Adrenal gland (tissue), 12 donors: Measurements from ENCODE around the gene VPS4B. TPM values are rescaled to one million over a fixed set of nuclear protein-coding genes. Genes with fewer than 3 reads are reported as not detected.

Source experiments
- DNase-seq, 7 donors: peaks; one replicate each; pipeline ENCODE4 v3.0.0-alpha.2; 2019 to 2020
- H3K27ac ChIP-seq, 5 donors: fragments of 200-600 bp; sonication (generic) in 4 of 5; 1 replicate in 3 of 5; 2 replicates in 2 of 5; pipeline versions ENCODE4 v1.5.1 to v1.8.0; 2016 to 2020; ENCODE audit warnings: mild to moderate bottlenecking in 1 of 5
- H3K27me3 ChIP-seq: fragments of 200-600 bp; 2 replicates; pipeline ENCODE4 v1.8.0; 2021
- H3K36me3 ChIP-seq, 2 donors: fragments of 200-600 bp; replicated peaks in 1 of 2; 1 replicate in 1 of 2; 2 replicates in 1 of 2; pipeline versions ENCODE4 v1.5.1 to v1.8.0; 2018 to 2022
- H3K4me1 ChIP-seq, 2 donors: fragments of 200-600 bp; replicated peaks in 1 of 2; 1 replicate in 1 of 2; 2 replicates in 1 of 2; pipeline versions ENCODE4 v1.5.1 to v1.8.0; 2018 to 2021
- H3K4me3 ChIP-seq, 4 donors: fragments of 200-600 bp; sonication (generic) in 3 of 4; one replicate each; pipeline ENCODE4 v1.5.1; 2016 to 2018
- H3K9me3 ChIP-seq, 3 donors: fragments of 200-600 bp; sonication (generic) in 1 of 3; replicated peaks in 1 of 3; 1 replicate in 2 of 3; 2 replicates in 1 of 3; pipeline versions ENCODE4 v1.5.1 to v1.8.0; 2016 to 2021
- POLR2A ChIP-seq, 2 donors: fragments of 450-650 bp; IDR thresholded peaks; one replicate each; pipeline ENCODE4 v1.6.1; 2017; ENCODE audit warnings: antibody characterized with exemption in 2 of 2, mild to moderate bottlenecking in 2 of 2, moderate library complexity in 1 of 2
- WGBS, 4 donors: extraction: QIAGEN DNeasy Blood & Tissue Kit in 2 of 4; methylation state at CpG; one replicate each; pipeline versions ENCODE4 v1.1.5 to v1.1.7; 2013 to 2017; 5-methylcytosine and 5-hydroxymethylcytosine counted together
- intact Hi-C, 2 donors: fragments of 100-400 bp; cut with DNase I; formaldehyde crosslinking; loops; one replicate each; pipeline versions ENCODE4 v1.14.1 to v1.15.0; 2022 to 2023
- polyA plus RNA-seq, 3 donors: library from polyadenylated mRNA; stranded (reverse); fragments of 200-250 nt in 2 of 3; fragments of 350-450 nt in 1 of 3; fragmentation: Illumina TruSeq in 1 of 3; extraction: RNeasy Lipid Tissue Mini Kit (QIAGEN cat#74804) in 1 of 3; gene quantifications; one replicate each; pipeline ENCODE4 v1.2.3, GENCODE V29; 2013 to 2014
- total RNA-seq, 9 donors: library from RNA; depleted of rRNA in 4 of 9; stranded (reverse); fragments of >200 nt in 4 of 9; fragments of 120-200 nt in 1 of 9; fragmentation: NEBNext Ultra II Directional in 1 of 9; extraction: Animal tissue kit (Norgen Biotek cat#: 25700) in 1 of 9; gene quantifications; one replicate each; pipeline versions ENCODE4 v1.1.0 to v1.2.4, GENCODE V29; 2013 to 2023
- TF ChIP-seq, protein P1 (sequence below), 6 experiments: fragments of 450-650 bp in 4 of 6; fragments of 200-600 bp in 2 of 6; sonication (generic) in 1 of 6; IDR thresholded peaks; 1 replicate in 5 of 6; 2 replicates in 1 of 6; pipeline versions ENCODE4 v1.5.1 to v1.8.0; 2016 to 2021; ENCODE audit warnings: antibody characterized with exemption in 6 of 6, mild to moderate bottlenecking in 2 of 6, moderate library complexity in 1 of 6
- donor health status: healthy with polysubstance abuse.
- donor health status: Bipolar disorder and iron deficiency.
- donor health status: DM: yes; HTN: yes; CAD: no.
- donor health status: DM: no; HTN: no; CAD: no.
- donor health status: DM: no; HTN: no; CAD: no.
- donor health status: DM: yes; HTN: yes; CAD: no.

VPS4B gene
- total and polyA plus RNA-seq, 12 donors = 6.6 to 58.5 (median 36.1) TPM

DNA sequence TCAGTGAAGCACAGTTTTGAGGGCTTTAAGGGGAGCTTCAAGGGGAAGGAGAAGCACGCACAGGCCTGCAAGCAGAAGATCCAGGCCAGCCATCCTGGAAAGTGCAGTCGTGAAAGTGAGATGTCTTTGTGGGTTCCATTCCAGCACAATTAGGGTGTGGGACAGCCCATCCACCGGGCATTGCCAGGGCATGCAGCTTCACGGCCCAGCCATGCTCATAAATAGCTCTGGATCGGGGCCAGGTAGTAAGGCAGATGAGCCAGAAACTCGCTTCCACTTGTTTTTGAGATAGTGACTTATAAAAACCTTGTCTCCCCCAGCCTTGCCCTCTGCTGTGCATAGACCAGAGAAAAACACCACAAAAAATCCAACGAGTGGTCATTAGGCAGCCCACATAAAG lies 76.2 kb downstream of the VPS4B start:
- DNase-seq = peak in 6 of 7 donors; percentile 68 to 82 (median 78)
- TF ChIP-seq, protein P1, sequence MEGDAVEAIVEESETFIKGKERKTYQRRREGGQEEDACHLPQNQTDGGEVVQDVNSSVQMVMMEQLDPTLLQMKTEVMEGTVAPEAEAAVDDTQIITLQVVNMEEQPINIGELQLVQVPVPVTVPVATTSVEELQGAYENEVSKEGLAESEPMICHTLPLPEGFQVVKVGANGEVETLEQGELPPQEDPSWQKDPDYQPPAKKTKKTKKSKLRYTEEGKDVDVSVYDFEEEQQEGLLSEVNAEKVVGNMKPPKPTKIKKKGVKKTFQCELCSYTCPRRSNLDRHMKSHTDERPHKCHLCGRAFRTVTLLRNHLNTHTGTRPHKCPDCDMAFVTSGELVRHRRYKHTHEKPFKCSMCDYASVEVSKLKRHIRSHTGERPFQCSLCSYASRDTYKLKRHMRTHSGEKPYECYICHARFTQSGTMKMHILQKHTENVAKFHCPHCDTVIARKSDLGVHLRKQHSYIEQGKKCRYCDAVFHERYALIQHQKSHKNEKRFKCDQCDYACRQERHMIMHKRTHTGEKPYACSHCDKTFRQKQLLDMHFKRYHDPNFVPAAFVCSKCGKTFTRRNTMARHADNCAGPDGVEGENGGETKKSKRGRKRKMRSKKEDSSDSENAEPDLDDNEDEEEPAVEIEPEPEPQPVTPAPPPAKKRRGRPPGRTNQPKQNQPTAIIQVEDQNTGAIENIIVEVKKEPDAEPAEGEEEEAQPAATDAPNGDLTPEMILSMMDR (IDR thresholded peaks at IDR 0.05) = no peak
- no peak for TF ChIP-seq POLR2A (IDR thresholded peaks at IDR 0.05)
- Histone ChIP-seq H3K27ac (peak overlapping the region; percentile 25 to 75 (median 43)), H3K9me3 (no peaks in the 10 kb centered on the region), H3K4me1 (peaks cover 0 to 14% of the 10 kb centered on the region in 2 donors), H3K4me3 (no peak overlapping the region), H3K36me3 (peaks cover 0 to 56% of the 10 kb centered on the region in 2 donors), H3K27me3 (no peaks in the 10 kb centered on the region)
- intact Hi-C loops = loop anchor here in 1 of 2 donors (10.0 kb wide), 1 partner anchor 89 kb away; no protein-coding TSS in a partner anchor
- WGBS, 4 donors = 28 to 69% (median 41%) methylated on average over 4 to 7 of the region's 7 CpGs

- no peak overlapping the region for H3K27ac ChIP-seq
- H3K4me1 ChIP-seq = peaks cover 0 to 14% of the 10 kb centered on the region in 2 donors
- TF ChIP-seq POLR2A (IDR thresholded peaks at IDR 0.05) = no peak
- TF ChIP-seq, protein P1 (IDR thresholded peaks at IDR 0.05) = no peak
- no peaks in the 10 kb centered on the region for H3K9me3 ChIP-seq
- no peaks in the 10 kb centered on the region for H3K27me3 ChIP-seq
- no peak overlapping the region for H3K4me3 ChIP-seq
- intact Hi-C loops = loop anchor here in 1 of 2 donors (10.0 kb wide), 1 partner anchor 90 kb away; no protein-coding TSS in a partner anchor
- peaks cover 0 to 54% of the 10 kb centered on the region in 2 donors for H3K36me3 ChIP-seq
- 75 to 88% (median 78%) methylated on average over 2 of the region's 2 CpGs for WGBS, 4 donors
- no peak for DNase-seq
These were observed 77.4 kb downstream of the VPS4B start for GRCh38 chr18:63344918-63345317.

DNA sequence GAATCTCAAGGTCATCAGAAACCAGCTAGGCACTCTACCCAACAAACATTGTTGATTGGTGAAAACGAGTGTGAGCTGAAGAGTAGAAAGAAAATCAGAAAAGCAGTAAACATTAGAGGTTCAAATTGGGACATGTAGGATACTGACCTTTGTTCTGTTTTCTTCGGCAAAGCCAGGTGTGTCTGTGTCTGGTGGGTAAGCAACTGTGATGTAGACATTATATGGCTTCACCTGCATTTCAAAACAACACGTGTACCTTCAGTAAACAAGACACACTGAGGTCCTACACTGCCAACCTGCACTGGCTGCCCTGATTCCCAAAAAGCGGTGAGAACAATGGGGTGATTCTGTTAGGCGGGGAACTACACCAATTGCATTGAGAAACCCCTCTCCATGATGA lies 78.0 kb downstream of the VPS4B start:
- Histone ChIP-seq H3K4me1 (peaks cover 0 to 14% of the 10 kb centered on the region in 2 donors), H3K9me3 (no peaks in the 10 kb centered on the region), H3K27ac (no peak overlapping the region), H3K27me3 (no peaks in the 10 kb centered on the region), H3K4me3 (no peak overlapping the region), H3K36me3 (peaks cover 0 to 53% of the 10 kb centered on the region in 2 donors)
- intact Hi-C loops = loop anchor here in 1 of 2 donors (10.0 kb wide), 1 partner anchor 91 kb away; no protein-coding TSS in a partner anchor
- DNase-seq = no peak
- TF ChIP-seq, protein P1 (IDR thresholded peaks at IDR 0.05) = no peak
- WGBS, 4 donors = 80 to 89% (median 86%) methylated on average over 5 of the region's 5 CpGs

GRCh38 chr18:63342206-63342605 lies 80.1 kb downstream of the VPS4B start:
- Histone ChIP-seq H3K36me3 (peaks cover 0 to 70% of the 10 kb centered on the region in 2 donors), H3K4me3 (no peak overlapping the region), H3K27me3 (no peaks in the 10 kb centered on the region), H3K9me3 (no peaks in the 10 kb centered on the region), H3K27ac (no peak overlapping the region), H3K4me1 (peaks cover 0 to 14% of the 10 kb centered on the region in 2 donors)
- TF ChIP-seq, protein P1 (IDR thresholded peaks at IDR 0.05) = peak in 5 of 6 experiments; percentile 16 to 51 (median 37)
- no peak for TF ChIP-seq POLR2A (IDR thresholded peaks at IDR 0.05)
- peak in 3 of 7 donors; percentile 33 to 43 (median 34) for DNase-seq
- intact Hi-C loops = loop anchor here in 1 of 2 donors (10.0 kb wide), 1 partner anchor 93 kb away; no protein-coding TSS in a partner anchor
- WGBS, 4 donors = 46 to 56% (median 48%) methylated on average over 5 of the region's 5 CpGs
